H1 (cell line): ENCODE measurements around the gene LMAN2.

Source experiments
- CTCF ChIP-seq, 3 experiments: IDR thresholded peaks; 1 replicate in 2 of 3; 2 replicates in 1 of 3; pipeline versions ENCODE4 v1.5.1 to v1.6.1; 2011; ENCODE audit warnings: low read length in 3 of 3, mild to moderate bottlenecking in 3 of 3, inconsistent platforms in 2 of 3, low read depth in 1 of 3, moderate library complexity in 1 of 3; ENCODE audit not compliant: insufficient read depth in 1 of 3; ENCODE audit errors: control extremely low read depth in 1 of 3
- MAFK ChIP-seq: IDR thresholded peaks from 2 replicates; pipeline ENCODE4 v1.6.1; 2012; ENCODE audit warnings: low read depth, mild to moderate bottlenecking, improper control_type of control experiment, low read length
- MAX ChIP-seq: IDR thresholded peaks from 2 replicates; pipeline ENCODE4 v1.6.1; 2012; ENCODE audit warnings: inconsistent platforms
- POLR2A ChIP-seq, 2 experiments: IDR thresholded peaks; 1 replicate in 1 of 2; 2 replicates in 1 of 2; pipeline ENCODE4 v1.6.1; 2011; ENCODE audit warnings: low read depth in 2 of 2, low read length in 2 of 2, mild to moderate bottlenecking in 2 of 2; ENCODE audit errors: control extremely low read depth in 1 of 2
- RFX5 ChIP-seq: IDR thresholded peaks from 2 replicates; pipeline ENCODE4 v1.6.1; 2011; ENCODE audit warnings: low read depth, low read length, improper control_type of control experiment, borderline replicate concordance
- SIN3A ChIP-seq, 2 experiments: IDR thresholded peaks in 1 of 2; conservative IDR thresholded peaks in 1 of 2; 2 replicates each; pipeline ENCODE4 v1.6.1; 2011 to 2012; ENCODE audit warnings: low read length in 2 of 2, improper control_type of control experiment in 1 of 2, low read depth in 1 of 2, mild to moderate bottlenecking in 1 of 2
- TAF1 ChIP-seq: IDR thresholded peaks from 2 replicates; pipeline ENCODE4 v1.6.1; 2011; ENCODE audit warnings: mild to moderate bottlenecking, low read depth, low read length
- TCF12 ChIP-seq: IDR thresholded peaks from 2 replicates; pipeline ENCODE4 v1.6.1; 2011; ENCODE audit warnings: low read depth, mild to moderate bottlenecking, low read length
- YY1 ChIP-seq: IDR thresholded peaks from 2 replicates; pipeline ENCODE4 v1.6.1; 2011; ENCODE audit warnings: low read depth, mild to moderate bottlenecking, low read length
- ZNF274 ChIP-seq: IDR thresholded peaks from 2 replicates; pipeline ENCODE4 v1.7.0; 2012; ENCODE audit warnings: low read length, borderline replicate concordance; ENCODE audit errors: extremely low read depth

- TF ChIP-seq TAF1 (no peak), YY1 (no peak), ZNF274 (no peak), POLR2A (IDR thresholded peaks at IDR 0.05; ENCODE audit: control extremely low read depth in 1 of 2, low read depth in 2 of 2, low read length in 2 of 2) (no peak), CTCF (IDR thresholded peaks at IDR 0.05; ENCODE audit: control extremely low read depth in 1 of 3, insufficient read depth in 1 of 3, low read depth in 1 of 3, low read length in 3 of 3) (no peak), SIN3A (conservative IDR thresholded peaks at IDR 0.05 in 1 of 2, IDR thresholded peaks at IDR 0.05 in 1 of 2; ENCODE audit: low read depth in 1 of 2, low read length in 2 of 2) (no peak), MAX (no peak), TCF12 (no peak), RFX5 (no peak), MAFK (no peak)
Observed at GRCh38 chr5:177329883-177330282, 21.6 kb downstream of the LMAN2 start.
